CD8-positive, alpha-beta memory T cell (primary cell): Measurements from ENCODE around the gene RPS19. TPM values are rescaled to one million over a fixed set of nuclear protein-coding genes. Genes with fewer than 3 reads are reported as not detected.

Experiments used
- CTCF ChIA-PET: fragments of 350-600 bp; sonication (Branson Sonifier 250); formaldehyde crosslinking; loops from one replicate; lab custom pipeline; 2021; ENCODE audit warnings: antibody characterized with exemption; lab: Charles Lee
- POLR2A ChIA-PET: fragments of 350-600 bp; sonication (Branson Sonifier 250); formaldehyde crosslinking; loops from one replicate; lab custom pipeline; 2021; ENCODE audit warnings: antibody characterized with exemption; lab: Charles Lee
- DNase-seq, 5 donors: peaks; one replicate each; pipeline versions ENCODE4 v3.0.0 to v3.0.0-alpha.2; 2020 to 2022; ENCODE audit warnings: mixed read lengths in 1 of 5
- H3K27ac ChIP-seq: one replicate; pipeline ENCODE4 v1.7.0; 2013; ENCODE audit warnings: low read depth, mild to moderate bottlenecking, low read length, moderate library complexity
- H3K27me3 ChIP-seq: 2 replicates; pipeline ENCODE4 v1.7.0; 2013; ENCODE audit warnings: low read length, mild to moderate bottlenecking; ENCODE audit not compliant: insufficient read depth, poor library complexity, severe bottlenecking
- H3K36me3 ChIP-seq: 2 replicates; pipeline ENCODE4 v1.7.0; 2013; ENCODE audit warnings: mild to moderate bottlenecking, low read length, moderate library complexity; ENCODE audit not compliant: insufficient read depth
- H3K4me1 ChIP-seq: 2 replicates; pipeline ENCODE4 v1.7.0; 2013; ENCODE audit warnings: mild to moderate bottlenecking, low read length, moderate library complexity; ENCODE audit not compliant: insufficient read depth
- H3K4me3 ChIP-seq: 2 replicates; pipeline ENCODE4 v1.7.0; 2013; ENCODE audit warnings: mild to moderate bottlenecking, low read length
- H3K9me3 ChIP-seq: 2 replicates; pipeline ENCODE4 v1.7.0; 2013; ENCODE audit warnings: mild to moderate bottlenecking, low read length
- H3K27ac Mint-ChIP-seq, 8 donors: one replicate each; pipeline ENCODE4 v1.8.0; 2020 to 2021; ENCODE audit warnings: mixed read lengths in 8 of 8, mild to moderate bottlenecking in 6 of 8, inconsistent platforms in 3 of 8, moderate library complexity in 3 of 8
- H3K27me3 Mint-ChIP-seq, 2 donors: one replicate each; pipeline ENCODE4 v1.8.0; 2020 to 2021; ENCODE audit warnings: mixed read lengths in 2 of 2, mild to moderate bottlenecking in 1 of 2, moderate library complexity in 1 of 2
- H3K36me3 Mint-ChIP-seq, 3 donors: one replicate each; pipeline ENCODE4 v1.8.0; 2020 to 2021; ENCODE audit warnings: mixed read lengths in 3 of 3, inconsistent platforms in 1 of 3, mild to moderate bottlenecking in 1 of 3
- H3K4me1 Mint-ChIP-seq, 3 donors: one replicate each; pipeline ENCODE4 v1.8.0; 2020 to 2021; ENCODE audit warnings: mixed read lengths in 3 of 3, inconsistent platforms in 1 of 3, mild to moderate bottlenecking in 1 of 3
- H3K4me3 Mint-ChIP-seq, 7 donors: one replicate each; pipeline ENCODE4 v1.8.0; 2020 to 2021; ENCODE audit warnings: mixed read lengths in 7 of 7, mild to moderate bottlenecking in 6 of 7, moderate library complexity in 4 of 7, inconsistent platforms in 2 of 7
- H3K9me3 Mint-ChIP-seq, 5 donors: one replicate each; pipeline ENCODE4 v1.8.0; 2020 to 2022; ENCODE audit warnings: mixed read lengths in 5 of 5, mild to moderate bottlenecking in 3 of 5, moderate library complexity in 2 of 5, inconsistent platforms in 1 of 5
- polyA plus RNA-seq: library from polyadenylated mRNA; unstranded; fragments of 300-500 nt; fragmentation: Illumina TruSeq; gene quantifications from one replicate; pipeline ENCODE4 v1.2.3, GENCODE V29; 2021
- total RNA-seq, 2 experiments: library from RNA; stranded (reverse); gene quantifications; one replicate each; pipeline ENCODE4 v1.2.3, GENCODE V29; 2021

RPS19 gene
- total and polyA plus RNA-seq, 3 experiments from 2014 or later: 3,036 to 6,195 (median 3,142) TPM

GRCh38 chr19:41908724-41909464 is 48.8 kb downstream of the RPS19 start:
- H3K27ac Mint-ChIP-seq: peak overlapping the region in 5 of 8 donors; percentile 10 to 74 (median 65)
- ChIA-PET CTCF (interaction anchor here (1.1 kb wide), 1 partner anchor 17 kb away, joined by 4 read pairs; no protein-coding TSS in a partner anchor), POLR2A (interaction anchor here (1.0 to 4.7 kb wide), 4 partner anchors 19 to 49 kb away, joined by 3 to 36 read pairs (median 4); partner anchors contain the start of gene RPS19)
- peaks cover 49 to 83% (median 54%) of the 10 kb centered on the region in 3 donors for H3K4me1 Mint-ChIP-seq
- peaks cover 4 to 17% of the 10 kb centered on the region in 2 donors for H3K27me3 Mint-ChIP-seq
- Histone ChIP-seq H3K27me3 (peaks cover 7% of the 10 kb centered on the region), H3K36me3 (peaks cover 29% of the 10 kb centered on the region), H3K4me3 (no peak overlapping the region), H3K27ac (no peak overlapping the region), H3K9me3 (no peaks in the 10 kb centered on the region), H3K4me1 (peaks cover 34% of the 10 kb centered on the region)
- peak overlapping the region in 1 of 7 donors; percentile 41 for H3K4me3 Mint-ChIP-seq
- H3K9me3 Mint-ChIP-seq: no peaks in the 10 kb centered on the region
- peaks cover 8 to 43% (median 14%) of the 10 kb centered on the region in 3 donors for H3K36me3 Mint-ChIP-seq
- no peak for DNase-seq

DNA sequence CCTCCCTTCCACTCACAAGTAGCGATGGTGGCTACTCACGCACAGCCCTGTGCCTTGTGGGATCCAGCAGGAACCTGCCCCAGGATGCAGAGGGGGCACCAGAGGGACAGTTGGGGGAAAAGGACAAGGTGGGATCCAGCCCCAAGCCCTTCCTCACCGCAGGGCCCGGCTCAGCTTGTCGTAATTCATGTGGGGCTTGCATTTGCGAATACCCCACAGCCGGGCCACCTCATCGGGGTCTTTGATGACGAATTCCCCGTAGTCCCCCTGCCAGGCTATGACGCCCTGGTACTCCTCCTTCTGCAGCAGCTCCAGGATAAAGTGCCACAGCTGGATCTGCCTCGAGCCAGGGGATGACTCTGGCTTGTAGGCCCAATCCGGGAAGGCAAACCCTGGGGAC is 49.7 kb downstream of the RPS19 start:
- peaks cover 21% of the 10 kb centered on the region for H3K36me3 ChIP-seq
- peaks cover 42% of the 10 kb centered on the region for H3K4me1 ChIP-seq
- POLR2A ChIA-PET: interaction anchor here (0.6 to 1.4 kb wide), 2 partner anchors 23 to 50 kb away, joined by 3 read pairs; partner anchors contain the start of gene RPS19
- Mint-ChIP-seq H3K36me3 (peaks cover 1 to 34% (median 10%) of the 10 kb centered on the region in 3 donors), H3K4me3 (no peak overlapping the region), H3K4me1 (peaks cover 47 to 81% (median 53%) of the 10 kb centered on the region in 3 donors), H3K27me3 (peaks cover 8 to 20% of the 10 kb centered on the region in 2 donors), H3K27ac (peak overlapping the region in 2 of 8 donors; percentile 65 to 74), H3K9me3 (no peaks in the 10 kb centered on the region)
- H3K9me3 ChIP-seq: no peaks in the 10 kb centered on the region
- H3K27ac ChIP-seq: no peak overlapping the region
- CTCF ChIA-PET: no interaction called here
- no peak for DNase-seq
- no peak overlapping the region for H3K4me3 ChIP-seq
- H3K27me3 ChIP-seq: peaks cover 15% of the 10 kb centered on the region

- Histone ChIP-seq H3K4me3 (no peak overlapping the region), H3K27me3 (peaks cover 20% of the 10 kb centered on the region), H3K36me3 (peaks cover 14% of the 10 kb centered on the region), H3K9me3 (no peaks in the 10 kb centered on the region), H3K4me1 (peaks cover 43% of the 10 kb centered on the region), H3K27ac (no peak overlapping the region)
- Mint-ChIP-seq H3K36me3 (peaks cover 0 to 27% (median 7%) of the 10 kb centered on the region in 3 donors), H3K27me3 (peaks cover 8 to 20% of the 10 kb centered on the region in 2 donors), H3K4me3 (peak overlapping the region in 3 of 7 donors; percentile 4 to 39 (median 33)), H3K4me1 (peaks cover 47 to 74% (median 49%) of the 10 kb centered on the region in 3 donors), H3K27ac (peak overlapping the region; percentile 16 to 85 (median 42)), H3K9me3 (no peaks in the 10 kb centered on the region)
- no peak for DNase-seq
- POLR2A ChIA-PET: interaction anchor here (0.6 to 1.5 kb wide), 4 partner anchors 10 to 51 kb away, joined by 3 to 16 read pairs (median 4); partner anchors contain the start of gene RPS19
- CTCF ChIA-PET: interaction anchor here (1.5 to 2.2 kb wide), 2 partner anchors 19 to 37 kb away, joined by 4 to 8 read pairs; no protein-coding TSS in a partner anchor
These were observed 50.4 kb downstream of the RPS19 start for GRCh38 chr19:41910240-41910991.

DNA sequence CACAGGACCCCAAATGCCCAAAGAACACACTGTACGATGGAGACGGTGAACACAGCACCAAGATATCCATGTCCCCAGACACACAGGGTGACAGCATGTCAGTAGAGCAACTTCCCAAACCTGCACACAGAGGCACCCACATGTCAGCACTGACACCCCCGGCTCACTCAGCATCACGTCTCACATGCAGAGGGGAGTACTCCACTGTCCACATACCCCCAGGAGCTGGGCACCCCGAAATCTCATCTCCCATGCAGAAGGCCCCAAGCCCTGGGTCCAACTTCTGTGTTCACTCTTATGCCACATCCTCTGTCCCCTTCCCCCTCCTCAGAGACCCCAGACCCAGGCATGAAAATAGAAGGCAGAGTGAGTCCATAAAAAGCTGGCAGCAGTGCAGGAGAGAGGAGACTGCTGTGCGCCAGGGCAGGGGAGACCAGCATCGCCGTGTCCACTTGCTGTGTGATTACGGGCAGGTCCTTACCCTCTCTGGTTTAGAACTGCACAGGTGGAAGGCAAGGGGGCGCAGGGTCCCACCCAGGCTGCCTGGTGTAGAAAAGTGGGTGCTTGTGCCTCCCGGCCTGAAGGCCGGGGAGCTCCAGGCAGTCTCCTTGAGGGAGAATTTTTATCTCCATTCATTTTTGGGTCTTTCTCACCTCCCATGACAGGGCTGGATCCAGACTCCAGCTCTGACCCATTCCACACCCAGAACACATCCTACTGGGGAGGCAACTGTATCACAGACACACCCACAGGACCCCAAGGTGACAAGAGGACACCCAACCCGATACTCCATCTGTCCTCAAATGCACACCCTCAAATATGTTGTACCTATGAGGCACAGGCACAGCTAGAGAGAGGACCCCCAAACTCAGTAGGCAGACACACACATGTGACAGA is 51.2 kb downstream of the RPS19 start:
- H3K4me1 Mint-ChIP-seq: peaks cover 42 to 65% (median 43%) of the 10 kb centered on the region in 3 donors
- CTCF ChIA-PET: interaction anchor here (1.5 to 2.2 kb wide), 4 partner anchors 11 to 52 kb away, joined by 3 to 8 read pairs (median 5); partner anchors contain the start of gene RPS19
- H3K36me3 ChIP-seq: peaks cover 8% of the 10 kb centered on the region
- peak overlapping the region; percentile 39 to 74 (median 60) for H3K4me3 Mint-ChIP-seq
- no peak overlapping the region for H3K4me3 ChIP-seq
- DNase-seq: no peak
- peak overlapping the region; percentile 37 to 88 (median 76) for H3K27ac Mint-ChIP-seq
- no peaks in the 10 kb centered on the region for H3K9me3 Mint-ChIP-seq
- H3K27me3 ChIP-seq: peaks cover 26% of the 10 kb centered on the region
- H3K4me1 ChIP-seq: peaks cover 50% of the 10 kb centered on the region
- H3K27ac ChIP-seq: no peak overlapping the region
- no peaks in the 10 kb centered on the region for H3K9me3 ChIP-seq
- POLR2A ChIA-PET: interaction anchor here (0.7 to 2.0 kb wide), 8 partner anchors 8 to 38 kb away, joined by 4 to 16 read pairs (median 5); no protein-coding TSS in a partner anchor
- peaks cover 0 to 19% (median 3%) of the 10 kb centered on the region in 3 donors for H3K36me3 Mint-ChIP-seq
- H3K27me3 Mint-ChIP-seq: peaks cover 8 to 20% of the 10 kb centered on the region in 2 donors

DNA sequence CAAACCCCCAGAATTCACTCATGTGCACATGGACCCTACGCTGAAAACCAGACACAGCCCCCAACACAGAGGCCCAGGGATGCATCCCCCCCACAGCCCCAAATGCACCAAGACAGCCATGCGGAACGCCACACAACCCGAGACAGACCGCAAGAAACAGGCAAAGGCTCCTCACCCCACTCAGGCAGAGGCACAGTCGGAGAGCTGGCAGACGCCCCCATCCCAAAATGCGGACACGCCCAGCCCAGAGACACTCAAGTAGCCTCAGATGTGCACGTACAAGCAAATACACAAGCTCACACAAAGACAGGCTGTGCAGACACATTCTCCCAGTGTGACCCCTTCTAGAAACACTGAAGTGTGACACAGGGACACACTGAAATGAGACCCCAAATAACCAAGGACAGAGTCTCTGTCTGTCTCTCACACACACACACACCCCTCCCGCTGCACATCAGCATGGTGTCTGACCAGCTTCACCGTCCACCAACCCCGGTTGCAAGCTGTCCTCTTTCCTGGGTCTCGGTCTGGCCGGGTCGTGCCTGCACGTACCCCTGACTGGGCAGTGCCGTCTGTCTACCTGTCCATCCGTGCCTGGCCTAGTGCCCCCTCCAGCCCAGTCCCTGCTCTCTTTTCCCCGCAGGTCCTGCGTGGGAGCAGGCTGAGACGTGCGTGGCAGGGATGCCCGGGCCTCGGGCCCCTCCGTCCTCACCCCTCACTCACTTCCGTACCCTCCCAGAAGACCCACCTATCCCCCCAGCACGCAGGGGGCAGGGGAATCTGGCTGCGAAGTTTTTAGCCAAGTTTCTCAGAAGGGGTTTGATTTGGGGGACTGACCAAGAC is 52.1 kb downstream of the RPS19 start:
- H3K4me1 Mint-ChIP-seq: peaks cover 38 to 59% (median 40%) of the 10 kb centered on the region in 3 donors
- Histone ChIP-seq H3K36me3 (no peaks in the 10 kb centered on the region), H3K27ac (no peak overlapping the region), H3K9me3 (no peaks in the 10 kb centered on the region), H3K27me3 (peaks cover 34% of the 10 kb centered on the region), H3K4me1 (peaks cover 55% of the 10 kb centered on the region), H3K4me3 (no peak overlapping the region)
- POLR2A ChIA-PET: interaction anchor here (0.6 to 2.0 kb wide), 10 partner anchors 9 to 53 kb away, joined by 3 to 16 read pairs (median 4); no protein-coding TSS in a partner anchor
- peaks cover 0 to 12% (median 0%) of the 10 kb centered on the region in 3 donors for H3K36me3 Mint-ChIP-seq
- DNase-seq: no peak
- no peaks in the 10 kb centered on the region for H3K9me3 Mint-ChIP-seq
- CTCF ChIA-PET: interaction anchor here (1.5 to 2.2 kb wide), 4 partner anchors 12 to 53 kb away, joined by 3 to 8 read pairs (median 5); partner anchors contain the start of gene RPS19
- peaks cover 8 to 20% of the 10 kb centered on the region in 2 donors for H3K27me3 Mint-ChIP-seq
- peak overlapping the region; percentile 11 to 74 (median 60) for H3K4me3 Mint-ChIP-seq
- H3K27ac Mint-ChIP-seq: peak overlapping the region in 7 of 8 donors; percentile 72 to 88 (median 75)

DNA sequence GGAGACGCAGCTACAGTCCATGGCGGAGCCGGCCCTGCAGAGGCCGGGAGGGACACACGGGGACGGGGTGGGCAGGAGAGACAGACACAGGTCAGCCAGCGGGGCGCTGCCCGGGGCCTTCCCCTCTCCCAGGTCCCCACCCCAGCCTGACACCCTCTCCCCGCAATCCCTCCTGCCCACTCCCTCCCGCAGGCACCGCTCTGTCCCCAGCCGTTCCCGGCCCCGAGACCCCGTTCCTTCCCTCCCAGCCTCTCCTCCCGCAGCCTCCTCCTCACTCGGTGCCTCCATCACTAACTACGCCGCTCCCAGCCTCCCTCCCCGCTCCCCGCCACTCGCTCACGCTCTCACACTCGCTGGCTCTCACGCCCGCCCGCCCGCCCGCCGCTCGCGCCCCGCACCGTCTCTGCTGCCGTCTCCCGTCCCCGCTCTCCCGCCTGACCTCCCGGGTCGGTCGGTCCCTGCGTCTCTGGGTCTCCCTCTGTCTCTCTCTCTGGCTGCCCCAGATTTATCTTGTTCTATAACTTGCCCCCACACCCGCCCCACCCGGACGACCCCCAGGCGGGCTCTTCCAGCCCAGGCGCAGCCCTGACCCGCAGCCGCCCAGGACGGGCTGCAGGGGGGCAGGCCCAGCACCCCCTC is 53.0 kb downstream of the RPS19 start:
- H3K4me1 Mint-ChIP-seq: peaks cover 35 to 55% (median 37%) of the 10 kb centered on the region in 3 donors
- H3K27ac ChIP-seq: no peak overlapping the region
- no peak for DNase-seq
- H3K4me1 ChIP-seq: peaks cover 55% of the 10 kb centered on the region
- H3K36me3 ChIP-seq: no peaks in the 10 kb centered on the region
- no peak overlapping the region for H3K27ac Mint-ChIP-seq
- H3K27me3 Mint-ChIP-seq: peaks cover 8 to 19% of the 10 kb centered on the region in 2 donors
- peaks cover 36% of the 10 kb centered on the region for H3K27me3 ChIP-seq
- no peaks in the 10 kb centered on the region for H3K9me3 Mint-ChIP-seq
- ChIA-PET CTCF (interaction anchor here (2.2 kb wide), 1 partner anchor 40 kb away, joined by 8 read pairs; no protein-coding TSS in a partner anchor), POLR2A (interaction anchor here (0.6 to 2.0 kb wide), 5 partner anchors 15 to 54 kb away, joined by 3 to 11 read pairs (median 5); no protein-coding TSS in a partner anchor)
- H3K4me3 ChIP-seq: no peak overlapping the region
- H3K36me3 Mint-ChIP-seq: peaks cover 0 to 8% (median 0%) of the 10 kb centered on the region in 3 donors
- H3K9me3 ChIP-seq: no peaks in the 10 kb centered on the region
- peak overlapping the region in 3 of 7 donors; percentile 45 to 81 (median 50) for H3K4me3 Mint-ChIP-seq
